Neural cell (in vitro differentiated cells): ENCODE measurements around the gene LRRC36. TPM values are rescaled to one million over a fixed set of nuclear protein-coding genes. Genes with fewer than 3 reads are reported as not detected.

Experiments
- H2AFZ ChIP-seq: fragments of 200-600, 300-800 bp; sonication (generic), shearing (Covaris generic); 2 replicates; pipeline ENCODE4 v1.6.0; 2014; ENCODE audit warnings: low read depth, mild to moderate bottlenecking, antibody characterized with exemption, low read length, moderate library complexity
- H3F3A ChIP-seq: fragments of 200-600 bp; shearing (Covaris generic); 2 replicates; pipeline ENCODE4 v1.6.1; 2016; ENCODE audit warnings: mild to moderate bottlenecking, moderate library complexity, mixed read lengths, antibody characterized with exemption, low read length; ENCODE audit not compliant: insufficient read depth, poor library complexity, severe bottlenecking
- H3K27ac ChIP-seq: fragments of 200-600, 300-800 bp; sonication (generic), shearing (Covaris generic); 2 replicates; pipeline ENCODE4 v1.5.1; 2014; ENCODE audit warnings: mild to moderate bottlenecking, low read length, moderate library complexity
- H3K27me3 ChIP-seq: fragments of 300-800, 200-600 bp; sonication (generic), shearing (Covaris generic); 2 replicates; pipeline ENCODE4 v1.6.0; 2014; ENCODE audit warnings: mild to moderate bottlenecking, low read depth, low read length, moderate library complexity; ENCODE audit not compliant: insufficient read depth
- H3K36me3 ChIP-seq: fragments of 300-800, 200-600 bp; sonication (generic), shearing (Covaris generic); 2 replicates; pipeline ENCODE4 v1.5.1; 2014; ENCODE audit warnings: mild to moderate bottlenecking, antibody characterized with exemption, low read length, moderate library complexity; ENCODE audit not compliant: insufficient read depth
- H3K4me2 ChIP-seq: fragments of 300-800, 200-600 bp; sonication (generic), shearing (Covaris generic); 2 replicates; pipeline ENCODE4 v1.6.0; 2014; ENCODE audit warnings: mild to moderate bottlenecking, low read length
- H3K4me3 ChIP-seq: fragments of 300-800, 200-600 bp; sonication (generic), shearing (Covaris generic); 2 replicates; pipeline ENCODE4 v1.5.1; 2014; ENCODE audit warnings: mild to moderate bottlenecking, low read length, moderate library complexity
- H3K79me2 ChIP-seq: fragments of 200-600 bp; shearing (Covaris generic); replicated peaks from 2 replicates; pipeline ENCODE4 v1.6.0; 2014; ENCODE audit warnings: mild to moderate bottlenecking, low read length, moderate library complexity; ENCODE audit not compliant: insufficient read depth
- H3K9ac ChIP-seq: fragments of 300-800, 200-600 bp; sonication (generic), shearing (Covaris generic); 2 replicates; pipeline ENCODE4 v1.6.1; 2016; ENCODE audit warnings: mild to moderate bottlenecking, low read length, mixed read lengths
- H3K9me2 ChIP-seq: fragments of 200-600 bp; shearing (Covaris generic); 2 replicates; pipeline ENCODE4 v1.6.1; 2016; ENCODE audit warnings: mild to moderate bottlenecking, low read length, mixed read lengths; ENCODE audit not compliant: insufficient read depth
- H3K9me3 ChIP-seq: fragments of 200-600, 300-800 bp; sonication (generic), shearing (Covaris generic); 2 replicates; pipeline ENCODE4 v1.6.1; 2016; ENCODE audit warnings: mild to moderate bottlenecking, mixed run types, low read length, moderate library complexity, mixed read lengths
- H4K20me1 ChIP-seq: fragments of 200-600 bp; shearing (Covaris generic); 2 replicates; pipeline ENCODE4 v1.6.1; 2016; ENCODE audit warnings: mild to moderate bottlenecking, mixed run types; ENCODE audit not compliant: insufficient read depth
- EP300 ChIP-seq: fragments of 450-650 bp; conservative IDR thresholded peaks from 2 replicates; pipeline ENCODE4 v1.6.1; 2014; ENCODE audit warnings: antibody characterized with exemption, mild to moderate bottlenecking, moderate library complexity; ENCODE audit not compliant: poor library complexity, severe bottlenecking
- EZH2 ChIP-seq: fragments of 200-600, 300-800 bp; shearing (Covaris generic), sonication (generic); IDR thresholded peaks from 2 replicates; pipeline ENCODE4 v1.6.1; 2014; ENCODE audit warnings: antibody characterized with exemption, low read length, borderline replicate concordance, mild to moderate bottlenecking; ENCODE audit not compliant: insufficient read depth, poor library complexity, severe bottlenecking
- MXI1 ChIP-seq: fragments of 450-650 bp; conservative IDR thresholded peaks from 2 replicates; pipeline ENCODE4 v1.6.1; 2014; ENCODE audit warnings: antibody characterized with exemption, mild to moderate bottlenecking; ENCODE audit not compliant: poor library complexity, severe bottlenecking
- POLR2AphosphoS5 ChIP-seq: IDR thresholded peaks from 2 replicates; pipeline ENCODE4 v1.6.1; 2012
- RAD21 ChIP-seq: fragments of 450-650 bp; conservative IDR thresholded peaks from 2 replicates; pipeline ENCODE4 v1.6.1; 2014; ENCODE audit warnings: antibody characterized with exemption, mild to moderate bottlenecking, moderate library complexity
- SMC3 ChIP-seq: fragments of 450-650 bp; conservative IDR thresholded peaks from 2 replicates; pipeline ENCODE4 v1.6.1; 2014; ENCODE audit warnings: antibody characterized with exemption, mild to moderate bottlenecking, moderate library complexity; ENCODE audit not compliant: poor library complexity
- TAF1 ChIP-seq: IDR thresholded peaks from 2 replicates; pipeline ENCODE4 v1.6.1; 2012; ENCODE audit warnings: low read depth
- polyA plus RNA-seq: library from polyadenylated mRNA; depleted of rRNA; stranded (reverse); fragments of >200 nt; gene quantifications from 2 replicates; pipeline ENCODE4 v1.2.3, GENCODE V29; 2014
- TF ChIP-seq, protein P1 (sequence below): IDR thresholded peaks from 2 replicates; pipeline ENCODE4 v1.6.1; 2012; ENCODE audit warnings: borderline replicate concordance
- TF ChIP-seq, protein P2 (sequence below): fragments of 450-650 bp; IDR thresholded peaks from 2 replicates; pipeline ENCODE4 v1.5.1; 2014; ENCODE audit warnings: antibody characterized with exemption, mild to moderate bottlenecking, moderate library complexity; ENCODE audit not compliant: poor library complexity, severe bottlenecking

LRRC36 gene
- polyA plus RNA-seq, 1 donor from 2014 or later: 1.6 TPM

DNA sequence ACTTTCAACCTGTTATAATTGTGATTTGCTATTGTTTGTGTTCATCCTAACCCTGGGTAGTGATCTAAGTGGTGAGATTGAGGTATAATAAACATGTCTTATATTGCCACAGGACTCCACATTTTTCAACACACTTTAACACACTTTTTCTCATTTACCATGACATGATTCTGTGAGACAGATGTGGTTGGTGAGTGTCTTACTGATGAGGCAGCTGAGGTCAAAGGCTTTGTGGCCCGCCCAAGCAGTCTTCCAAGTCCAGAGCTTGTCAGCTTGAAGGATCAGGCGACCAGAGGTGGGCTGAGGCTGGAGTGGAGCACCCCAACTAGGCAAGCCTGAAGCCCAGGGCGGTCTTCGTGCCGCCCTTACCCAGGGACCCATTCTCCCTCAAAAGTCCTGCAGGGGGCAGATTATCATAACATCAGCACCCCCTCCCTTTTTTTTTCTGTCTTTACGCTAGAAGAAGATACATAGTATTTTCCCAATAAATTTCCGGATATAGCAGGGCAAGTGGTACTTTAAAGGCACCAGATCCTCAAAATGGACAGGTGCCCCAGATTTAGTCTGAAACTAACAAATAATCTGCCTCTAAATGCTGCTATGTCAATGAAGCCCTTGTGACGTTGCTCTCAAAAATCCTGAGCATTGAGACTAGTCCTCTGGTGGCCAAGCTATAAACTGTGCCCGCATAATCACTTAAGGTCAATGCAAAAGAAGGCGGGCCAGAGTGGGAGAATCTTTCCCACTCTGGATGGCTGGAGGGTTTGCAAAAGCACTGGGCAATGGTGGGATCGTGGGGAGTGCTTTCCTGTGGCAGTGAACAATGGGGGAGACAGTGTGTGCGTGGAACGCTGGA is 21.2 kb upstream of the LRRC36 start:
- Histone ChIP-seq H3K4me2 (no peak overlapping the region), H3K36me3 (no peaks in the 10 kb centered on the region), H3K27me3 (no peaks in the 10 kb centered on the region), H3F3A (no peaks in the 10 kb centered on the region), H3K9me3 (no peaks in the 10 kb centered on the region), H2AFZ (no peak overlapping the region), H3K9ac (no peak overlapping the region), H3K9me2 (no peaks in the 10 kb centered on the region), H3K4me3 (no peak overlapping the region), H3K27ac (no peak overlapping the region), H4K20me1 (no peaks in the 10 kb centered on the region), H3K79me2 (no peaks in the 10 kb centered on the region)
- TF ChIP-seq TAF1 (no peak), POLR2AphosphoS5 (no peak), RAD21 (no peak), MXI1 (no peak), SMC3 (no peak), EZH2 (no peak), EP300 (no peak)
- TF ChIP-seq, protein P1, sequence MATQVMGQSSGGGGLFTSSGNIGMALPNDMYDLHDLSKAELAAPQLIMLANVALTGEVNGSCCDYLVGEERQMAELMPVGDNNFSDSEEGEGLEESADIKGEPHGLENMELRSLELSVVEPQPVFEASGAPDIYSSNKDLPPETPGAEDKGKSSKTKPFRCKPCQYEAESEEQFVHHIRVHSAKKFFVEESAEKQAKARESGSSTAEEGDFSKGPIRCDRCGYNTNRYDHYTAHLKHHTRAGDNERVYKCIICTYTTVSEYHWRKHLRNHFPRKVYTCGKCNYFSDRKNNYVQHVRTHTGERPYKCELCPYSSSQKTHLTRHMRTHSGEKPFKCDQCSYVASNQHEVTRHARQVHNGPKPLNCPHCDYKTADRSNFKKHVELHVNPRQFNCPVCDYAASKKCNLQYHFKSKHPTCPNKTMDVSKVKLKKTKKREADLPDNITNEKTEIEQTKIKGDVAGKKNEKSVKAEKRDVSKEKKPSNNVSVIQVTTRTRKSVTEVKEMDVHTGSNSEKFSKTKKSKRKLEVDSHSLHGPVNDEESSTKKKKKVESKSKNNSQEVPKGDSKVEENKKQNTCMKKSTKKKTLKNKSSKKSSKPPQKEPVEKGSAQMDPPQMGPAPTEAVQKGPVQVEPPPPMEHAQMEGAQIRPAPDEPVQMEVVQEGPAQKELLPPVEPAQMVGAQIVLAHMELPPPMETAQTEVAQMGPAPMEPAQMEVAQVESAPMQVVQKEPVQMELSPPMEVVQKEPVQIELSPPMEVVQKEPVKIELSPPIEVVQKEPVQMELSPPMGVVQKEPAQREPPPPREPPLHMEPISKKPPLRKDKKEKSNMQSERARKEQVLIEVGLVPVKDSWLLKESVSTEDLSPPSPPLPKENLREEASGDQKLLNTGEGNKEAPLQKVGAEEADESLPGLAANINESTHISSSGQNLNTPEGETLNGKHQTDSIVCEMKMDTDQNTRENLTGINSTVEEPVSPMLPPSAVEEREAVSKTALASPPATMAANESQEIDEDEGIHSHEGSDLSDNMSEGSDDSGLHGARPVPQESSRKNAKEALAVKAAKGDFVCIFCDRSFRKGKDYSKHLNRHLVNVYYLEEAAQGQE: no peak
- TF ChIP-seq, protein P2, sequence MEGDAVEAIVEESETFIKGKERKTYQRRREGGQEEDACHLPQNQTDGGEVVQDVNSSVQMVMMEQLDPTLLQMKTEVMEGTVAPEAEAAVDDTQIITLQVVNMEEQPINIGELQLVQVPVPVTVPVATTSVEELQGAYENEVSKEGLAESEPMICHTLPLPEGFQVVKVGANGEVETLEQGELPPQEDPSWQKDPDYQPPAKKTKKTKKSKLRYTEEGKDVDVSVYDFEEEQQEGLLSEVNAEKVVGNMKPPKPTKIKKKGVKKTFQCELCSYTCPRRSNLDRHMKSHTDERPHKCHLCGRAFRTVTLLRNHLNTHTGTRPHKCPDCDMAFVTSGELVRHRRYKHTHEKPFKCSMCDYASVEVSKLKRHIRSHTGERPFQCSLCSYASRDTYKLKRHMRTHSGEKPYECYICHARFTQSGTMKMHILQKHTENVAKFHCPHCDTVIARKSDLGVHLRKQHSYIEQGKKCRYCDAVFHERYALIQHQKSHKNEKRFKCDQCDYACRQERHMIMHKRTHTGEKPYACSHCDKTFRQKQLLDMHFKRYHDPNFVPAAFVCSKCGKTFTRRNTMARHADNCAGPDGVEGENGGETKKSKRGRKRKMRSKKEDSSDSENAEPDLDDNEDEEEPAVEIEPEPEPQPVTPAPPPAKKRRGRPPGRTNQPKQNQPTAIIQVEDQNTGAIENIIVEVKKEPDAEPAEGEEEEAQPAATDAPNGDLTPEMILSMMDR: no peak

DNA sequence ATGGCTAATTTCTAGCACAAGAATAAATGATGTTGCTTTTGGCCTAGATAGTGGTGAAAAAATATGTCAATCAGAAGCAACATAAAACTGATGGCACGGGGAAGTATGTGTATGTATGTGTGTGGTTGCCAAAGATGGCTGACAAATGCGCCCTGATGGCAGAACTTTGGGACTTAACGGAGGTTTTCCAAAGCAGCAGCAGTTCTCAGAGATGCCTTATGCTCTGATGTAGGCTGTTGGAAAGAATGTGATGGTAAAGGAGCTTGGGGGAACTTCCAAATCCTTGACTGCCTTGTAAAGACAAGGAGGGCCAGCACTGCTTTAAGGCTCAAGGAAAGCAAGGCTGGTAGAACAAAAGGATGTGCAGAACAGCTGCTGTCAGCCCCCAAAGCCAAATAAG is 16.1 kb upstream of the LRRC36 start:
- Histone ChIP-seq H3K9me2 (no peaks in the 10 kb centered on the region), H3K4me3 (no peak overlapping the region), H4K20me1 (no peaks in the 10 kb centered on the region), H2AFZ (no peak overlapping the region), H3K27me3 (no peaks in the 10 kb centered on the region), H3F3A (no peaks in the 10 kb centered on the region), H3K79me2 (no peaks in the 10 kb centered on the region), H3K4me2 (no peak overlapping the region), H3K27ac (no peak overlapping the region), H3K9me3 (no peaks in the 10 kb centered on the region), H3K9ac (no peak overlapping the region), H3K36me3 (no peaks in the 10 kb centered on the region)
- no peak for TF ChIP-seq MXI1
- TF ChIP-seq, protein P1: no peak
